ENCODE measurements around the gene PPIL3. TPM values are rescaled to one million over a fixed set of nuclear protein-coding genes. Genes with fewer than 3 reads are reported as not detected.

Gene PPIL3
- total RNA-seq, 1 donor from 2014 or later: 34.5 TPM

GRCh38 chr2:200845669-200846325 is 43.1 kb downstream of the PPIL3 start:
- Histone ChIP-seq H3K36me3 (ENCODE audit: control insufficient read depth, insufficient read depth, low read length) (no peaks in the 10 kb centered on the region), H3K27me3 (ENCODE audit: control insufficient read depth, insufficient read depth, low read length) (no peaks in the 10 kb centered on the region), H3K4me3 (ENCODE audit: low read depth, low read length) (no peak overlapping the region)
- DNase-seq (ENCODE audit: low read depth) (peak; percentile 81), FAIRE-seq (no peak)
- TF ChIP-seq, protein P1, sequence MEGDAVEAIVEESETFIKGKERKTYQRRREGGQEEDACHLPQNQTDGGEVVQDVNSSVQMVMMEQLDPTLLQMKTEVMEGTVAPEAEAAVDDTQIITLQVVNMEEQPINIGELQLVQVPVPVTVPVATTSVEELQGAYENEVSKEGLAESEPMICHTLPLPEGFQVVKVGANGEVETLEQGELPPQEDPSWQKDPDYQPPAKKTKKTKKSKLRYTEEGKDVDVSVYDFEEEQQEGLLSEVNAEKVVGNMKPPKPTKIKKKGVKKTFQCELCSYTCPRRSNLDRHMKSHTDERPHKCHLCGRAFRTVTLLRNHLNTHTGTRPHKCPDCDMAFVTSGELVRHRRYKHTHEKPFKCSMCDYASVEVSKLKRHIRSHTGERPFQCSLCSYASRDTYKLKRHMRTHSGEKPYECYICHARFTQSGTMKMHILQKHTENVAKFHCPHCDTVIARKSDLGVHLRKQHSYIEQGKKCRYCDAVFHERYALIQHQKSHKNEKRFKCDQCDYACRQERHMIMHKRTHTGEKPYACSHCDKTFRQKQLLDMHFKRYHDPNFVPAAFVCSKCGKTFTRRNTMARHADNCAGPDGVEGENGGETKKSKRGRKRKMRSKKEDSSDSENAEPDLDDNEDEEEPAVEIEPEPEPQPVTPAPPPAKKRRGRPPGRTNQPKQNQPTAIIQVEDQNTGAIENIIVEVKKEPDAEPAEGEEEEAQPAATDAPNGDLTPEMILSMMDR (IDR thresholded peaks at IDR 0.05; ENCODE audit: insufficient read depth, low read length, severe bottlenecking): no peak

- no peak for DNase-seq (ENCODE audit: low read depth)
- H3K36me3 ChIP-seq (ENCODE audit: control insufficient read depth, insufficient read depth, low read length): no peaks in the 10 kb centered on the region
- no peaks in the 10 kb centered on the region for H3K27me3 ChIP-seq (ENCODE audit: control insufficient read depth, insufficient read depth, low read length)
- no peak overlapping the region for H3K4me3 ChIP-seq (ENCODE audit: low read depth, low read length)
- TF ChIP-seq, protein P1 (IDR thresholded peaks at IDR 0.05; ENCODE audit: insufficient read depth, low read length, severe bottlenecking): no peak
- peak; percentile 84 for FAIRE-seq
Observed at GRCh38 chr2:200845194-200845593, 43.7 kb downstream of the PPIL3 start.

DNA sequence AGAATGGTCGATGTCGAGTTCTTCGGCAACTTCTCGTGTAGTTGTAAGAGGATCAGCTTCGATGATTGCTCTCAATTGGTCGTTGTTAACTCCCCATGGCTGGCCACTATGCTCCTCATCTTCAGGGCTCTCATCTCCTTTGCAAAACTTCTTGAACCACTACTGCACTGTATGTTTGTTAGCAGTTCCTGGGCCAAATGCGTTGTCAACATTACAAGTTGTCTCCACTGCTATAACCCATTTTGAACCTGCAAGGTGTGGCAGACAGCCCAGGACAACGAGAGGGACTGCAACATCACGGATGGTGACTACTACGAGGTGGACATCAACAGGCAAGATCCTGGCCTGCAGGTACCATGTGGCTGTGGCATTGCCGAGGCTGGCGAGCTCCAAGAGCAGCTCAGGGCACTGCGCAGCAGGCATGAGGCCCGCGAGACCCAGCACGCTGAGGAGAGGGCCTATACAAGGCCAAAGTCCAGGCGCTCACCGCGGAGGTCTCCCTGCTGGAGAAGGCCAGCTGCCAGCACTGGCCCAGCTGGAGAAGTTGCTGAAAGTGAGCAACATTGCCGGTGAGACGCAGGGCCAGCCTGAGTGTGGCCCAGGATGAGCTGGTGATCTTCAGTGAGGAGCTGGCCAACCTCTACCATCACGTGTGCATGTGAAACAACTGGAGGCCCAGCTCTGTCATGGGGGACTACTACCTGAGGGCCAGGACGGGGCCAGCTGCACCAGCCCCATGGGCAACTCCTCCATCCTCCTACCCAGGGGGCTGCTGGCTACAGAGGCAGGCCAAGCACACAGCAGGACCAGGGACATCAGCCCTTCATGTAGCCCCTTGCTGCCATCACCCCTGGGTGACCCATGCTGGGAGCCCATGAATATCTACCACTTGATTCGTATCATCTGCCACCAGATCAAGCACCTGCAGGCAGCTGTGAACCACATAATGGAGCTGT is 44.6 kb downstream of the PPIL3 start:
- Histone ChIP-seq H3K36me3 (ENCODE audit: control insufficient read depth, insufficient read depth, low read length) (no peaks in the 10 kb centered on the region), H3K27me3 (ENCODE audit: control insufficient read depth, insufficient read depth, low read length) (no peaks in the 10 kb centered on the region), H3K4me3 (ENCODE audit: low read depth, low read length) (no peak overlapping the region)
- DNase-seq (ENCODE audit: low read depth) (no peak), FAIRE-seq (peak; percentile 13)
- TF ChIP-seq, protein P1 (IDR thresholded peaks at IDR 0.05; ENCODE audit: insufficient read depth, low read length, severe bottlenecking): no peak

GRCh38 chr2:200839513-200839912 is 49.4 kb downstream of the PPIL3 start:
- no peaks in the 10 kb centered on the region for H3K36me3 ChIP-seq (ENCODE audit: control insufficient read depth, insufficient read depth, low read length)
- DNase-seq (ENCODE audit: low read depth) (peak; percentile 90), FAIRE-seq (no peak)
- no peak overlapping the region for H3K4me3 ChIP-seq (ENCODE audit: low read depth, low read length)
- TF ChIP-seq, protein P1 (IDR thresholded peaks at IDR 0.05; ENCODE audit: insufficient read depth, low read length, severe bottlenecking): no peak
- no peaks in the 10 kb centered on the region for H3K27me3 ChIP-seq (ENCODE audit: control insufficient read depth, insufficient read depth, low read length)

- H3K36me3 ChIP-seq (ENCODE audit: control insufficient read depth, insufficient read depth, low read length): no peaks in the 10 kb centered on the region
- TF ChIP-seq, protein P1 (IDR thresholded peaks at IDR 0.05; ENCODE audit: insufficient read depth, low read length, severe bottlenecking): no peak
- no peak overlapping the region for H3K4me3 ChIP-seq (ENCODE audit: low read depth, low read length)
- no peaks in the 10 kb centered on the region for H3K27me3 ChIP-seq (ENCODE audit: control insufficient read depth, insufficient read depth, low read length)
- DNase-seq (ENCODE audit: low read depth) (no peak), FAIRE-seq (no peak)
Observed at GRCh38 chr2:200834701-200835100, 54.2 kb downstream of the PPIL3 start.

Measured in bronchial epithelial cell (primary cell).